ENCODE data around the gene TLR5.

TLR5 gene

DNA sequence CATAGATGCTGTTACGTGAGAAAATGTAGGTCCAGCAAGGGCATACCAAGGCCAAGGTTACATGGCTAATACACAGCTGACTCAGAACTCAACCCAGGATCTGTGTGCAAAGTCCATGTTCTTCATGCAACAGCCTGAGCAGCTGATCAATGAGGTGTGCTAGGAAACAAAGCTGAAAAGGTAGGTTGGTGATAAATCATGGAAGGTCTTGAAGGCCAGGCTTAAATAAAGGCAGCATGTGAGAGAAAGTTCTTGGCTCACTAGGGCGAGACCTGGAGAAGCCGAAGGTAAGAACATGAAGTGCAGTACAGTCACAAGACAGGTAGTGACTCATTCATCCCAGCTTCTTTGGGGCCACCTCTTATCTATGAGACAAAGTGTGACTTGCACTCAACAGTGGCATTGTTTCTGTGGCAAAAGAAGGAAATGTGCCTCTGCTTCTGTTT lies 33.4 kb downstream of the TLR5 start:
- no peak overlapping the region for H3K9ac ChIP-seq (ENCODE audit: low read length)
- H4K20me1 ChIP-seq (ENCODE audit: low read depth, low read length), result no peaks in the 10 kb centered on the region
- H3K4me3 ChIP-seq (ENCODE audit: insufficient read depth, low read length, poor library complexity, severe bottlenecking), result no peak overlapping the region
- H3K9me3 ChIP-seq (ENCODE audit: insufficient read depth, low read length), result no peaks in the 10 kb centered on the region
- H3K79me2 ChIP-seq (ENCODE audit: insufficient read depth, low read length), result no peaks in the 10 kb centered on the region
- TF ChIP-seq, protein P1, sequence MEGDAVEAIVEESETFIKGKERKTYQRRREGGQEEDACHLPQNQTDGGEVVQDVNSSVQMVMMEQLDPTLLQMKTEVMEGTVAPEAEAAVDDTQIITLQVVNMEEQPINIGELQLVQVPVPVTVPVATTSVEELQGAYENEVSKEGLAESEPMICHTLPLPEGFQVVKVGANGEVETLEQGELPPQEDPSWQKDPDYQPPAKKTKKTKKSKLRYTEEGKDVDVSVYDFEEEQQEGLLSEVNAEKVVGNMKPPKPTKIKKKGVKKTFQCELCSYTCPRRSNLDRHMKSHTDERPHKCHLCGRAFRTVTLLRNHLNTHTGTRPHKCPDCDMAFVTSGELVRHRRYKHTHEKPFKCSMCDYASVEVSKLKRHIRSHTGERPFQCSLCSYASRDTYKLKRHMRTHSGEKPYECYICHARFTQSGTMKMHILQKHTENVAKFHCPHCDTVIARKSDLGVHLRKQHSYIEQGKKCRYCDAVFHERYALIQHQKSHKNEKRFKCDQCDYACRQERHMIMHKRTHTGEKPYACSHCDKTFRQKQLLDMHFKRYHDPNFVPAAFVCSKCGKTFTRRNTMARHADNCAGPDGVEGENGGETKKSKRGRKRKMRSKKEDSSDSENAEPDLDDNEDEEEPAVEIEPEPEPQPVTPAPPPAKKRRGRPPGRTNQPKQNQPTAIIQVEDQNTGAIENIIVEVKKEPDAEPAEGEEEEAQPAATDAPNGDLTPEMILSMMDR (IDR thresholded peaks at IDR 0.05; ENCODE audit: insufficient read depth, low read length, poor library complexity, severe bottlenecking), result no peak
- H3K9me2 ChIP-seq (replicated peaks; ENCODE audit: insufficient read depth, low read length), result no peaks in the 10 kb centered on the region
- no peaks in the 10 kb centered on the region for H3K27me3 ChIP-seq (ENCODE audit: low read length)
- no peak overlapping the region for H2AFZ ChIP-seq (ENCODE audit: low read depth, low read length, severe bottlenecking)
- H3K36me3 ChIP-seq (ENCODE audit: low read length), result no peaks in the 10 kb centered on the region
- H3K4me2 ChIP-seq (ENCODE audit: low read depth, low read length, poor library complexity, severe bottlenecking), result no peak overlapping the region
- H3K27ac ChIP-seq (ENCODE audit: low read depth, low read length), result no peak overlapping the region
- no peaks in the 10 kb centered on the region for H3F3A ChIP-seq (ENCODE audit: insufficient read depth)

DNA sequence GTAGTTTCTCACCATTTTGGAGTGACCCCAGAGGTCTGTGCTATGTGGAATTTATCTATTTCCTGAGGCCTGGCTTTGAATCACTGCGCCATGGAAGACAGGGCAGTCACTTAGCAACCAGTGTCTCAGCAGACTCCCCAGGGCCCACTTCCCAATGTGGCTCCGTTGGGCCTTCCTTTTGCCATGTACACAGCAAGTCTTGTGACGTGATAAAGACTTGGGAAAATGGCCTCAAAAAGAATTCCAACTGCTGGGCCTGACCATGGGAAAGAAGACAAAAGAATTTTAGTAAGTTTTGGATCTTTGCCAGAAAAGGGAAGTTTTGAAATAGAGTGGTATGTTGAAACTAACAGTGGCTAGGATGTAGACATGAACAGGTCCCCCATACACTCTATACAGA lies 36.2 kb downstream of the TLR5 start:
- TF ChIP-seq, protein P1 (IDR thresholded peaks at IDR 0.05; ENCODE audit: insufficient read depth, low read length, poor library complexity, severe bottlenecking), result no peak
- TF ChIP-seq EZH2phosphoT487 (conservative IDR thresholded peaks at IDR 0.05; ENCODE audit: low read length), result no peak
- H3K4me2 ChIP-seq (ENCODE audit: low read depth, low read length, poor library complexity, severe bottlenecking), result no peak overlapping the region
- no peak overlapping the region for H3K4me3 ChIP-seq (ENCODE audit: insufficient read depth, low read length, poor library complexity, severe bottlenecking)
- H2AFZ ChIP-seq (ENCODE audit: low read depth, low read length, severe bottlenecking), result no peak overlapping the region
- H4K20me1 ChIP-seq (ENCODE audit: low read depth, low read length), result no peaks in the 10 kb centered on the region
- no peaks in the 10 kb centered on the region for H3K79me2 ChIP-seq (ENCODE audit: insufficient read depth, low read length)
- no peaks in the 10 kb centered on the region for H3K36me3 ChIP-seq (ENCODE audit: low read length)
- H3F3A ChIP-seq (ENCODE audit: insufficient read depth), result no peaks in the 10 kb centered on the region
- no peaks in the 10 kb centered on the region for H3K27me3 ChIP-seq (ENCODE audit: low read length)
- no peak overlapping the region for H3K9ac ChIP-seq (ENCODE audit: low read length)
- H3K9me3 ChIP-seq (ENCODE audit: insufficient read depth, low read length), result no peaks in the 10 kb centered on the region
- H3K9me2 ChIP-seq (replicated peaks; ENCODE audit: insufficient read depth, low read length), result no peaks in the 10 kb centered on the region
- no peak overlapping the region for H3K27ac ChIP-seq (ENCODE audit: low read depth, low read length)

DNA sequence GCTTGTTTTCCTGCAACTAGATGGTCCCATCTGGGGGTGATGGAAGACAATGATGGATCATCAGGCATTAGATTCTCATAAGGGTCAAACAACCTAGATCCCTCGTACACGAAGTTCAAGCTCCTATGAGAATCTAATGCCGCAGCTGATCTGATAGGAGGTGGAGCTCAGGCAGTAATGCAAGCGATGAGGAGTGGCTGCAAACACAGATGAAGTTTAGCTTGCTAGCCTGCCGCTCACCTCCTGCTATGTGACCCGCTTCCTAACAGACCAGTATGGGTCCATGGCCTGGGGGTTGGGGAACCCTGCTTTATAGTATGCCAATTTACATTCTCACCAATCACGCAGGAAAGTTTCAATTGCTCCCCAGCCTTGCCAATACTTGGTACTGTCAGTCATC lies 37.5 kb downstream of the TLR5 start:
- Histone ChIP-seq H3K9me2 (replicated peaks; ENCODE audit: insufficient read depth, low read length) (no peaks in the 10 kb centered on the region), H3K9me3 (ENCODE audit: insufficient read depth, low read length) (no peaks in the 10 kb centered on the region), H2AFZ (ENCODE audit: low read depth, low read length, severe bottlenecking) (no peak overlapping the region)

More for the DNA sequence above, 37.5 kb downstream of the TLR5 start:
- Histone ChIP-seq H4K20me1 (ENCODE audit: low read depth, low read length) (no peaks in the 10 kb centered on the region), H3K4me3 (ENCODE audit: insufficient read depth, low read length, poor library complexity, severe bottlenecking) (no peak overlapping the region), H3K4me2 (ENCODE audit: low read depth, low read length, poor library complexity, severe bottlenecking) (no peak overlapping the region), H3K27me3 (ENCODE audit: low read length) (no peaks in the 10 kb centered on the region), H3K79me2 (ENCODE audit: insufficient read depth, low read length) (no peaks in the 10 kb centered on the region), H3F3A (ENCODE audit: insufficient read depth) (no peaks in the 10 kb centered on the region), H3K27ac (ENCODE audit: low read depth, low read length) (no peak overlapping the region), H3K9ac (ENCODE audit: low read length) (no peak overlapping the region), H3K36me3 (ENCODE audit: low read length) (no peaks in the 10 kb centered on the region)
- TF ChIP-seq EZH2phosphoT487 (conservative IDR thresholded peaks at IDR 0.05; ENCODE audit: low read length), result no peak
- TF ChIP-seq, protein P1 (IDR thresholded peaks at IDR 0.05; ENCODE audit: insufficient read depth, low read length, poor library complexity, severe bottlenecking), result no peak

Data from SU-DHL-6 (cell line).